ENCODE measurements around the gene CDC45.

DNA sequence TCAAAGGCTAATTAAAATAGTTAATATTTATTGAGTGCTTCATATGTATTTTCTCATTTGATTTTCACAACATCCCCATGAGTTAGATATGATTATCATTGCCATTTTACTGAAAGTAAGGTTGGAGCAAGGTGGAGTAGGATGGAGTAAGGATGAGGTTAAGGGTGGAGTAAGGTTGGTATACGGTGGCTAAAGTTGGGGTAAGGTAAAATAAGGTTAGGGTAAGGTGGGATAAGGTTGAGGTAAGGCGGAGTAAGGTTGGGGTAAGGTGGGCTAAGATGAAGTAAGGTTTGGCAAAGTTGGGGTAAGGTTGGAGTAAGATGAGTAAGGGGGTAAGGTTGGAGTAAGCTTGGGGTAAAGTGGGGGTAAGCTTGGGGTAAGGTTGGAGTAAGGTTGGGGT, 90.3 kb downstream of the CDC45 start:
- TF ChIP-seq, protein P1, sequence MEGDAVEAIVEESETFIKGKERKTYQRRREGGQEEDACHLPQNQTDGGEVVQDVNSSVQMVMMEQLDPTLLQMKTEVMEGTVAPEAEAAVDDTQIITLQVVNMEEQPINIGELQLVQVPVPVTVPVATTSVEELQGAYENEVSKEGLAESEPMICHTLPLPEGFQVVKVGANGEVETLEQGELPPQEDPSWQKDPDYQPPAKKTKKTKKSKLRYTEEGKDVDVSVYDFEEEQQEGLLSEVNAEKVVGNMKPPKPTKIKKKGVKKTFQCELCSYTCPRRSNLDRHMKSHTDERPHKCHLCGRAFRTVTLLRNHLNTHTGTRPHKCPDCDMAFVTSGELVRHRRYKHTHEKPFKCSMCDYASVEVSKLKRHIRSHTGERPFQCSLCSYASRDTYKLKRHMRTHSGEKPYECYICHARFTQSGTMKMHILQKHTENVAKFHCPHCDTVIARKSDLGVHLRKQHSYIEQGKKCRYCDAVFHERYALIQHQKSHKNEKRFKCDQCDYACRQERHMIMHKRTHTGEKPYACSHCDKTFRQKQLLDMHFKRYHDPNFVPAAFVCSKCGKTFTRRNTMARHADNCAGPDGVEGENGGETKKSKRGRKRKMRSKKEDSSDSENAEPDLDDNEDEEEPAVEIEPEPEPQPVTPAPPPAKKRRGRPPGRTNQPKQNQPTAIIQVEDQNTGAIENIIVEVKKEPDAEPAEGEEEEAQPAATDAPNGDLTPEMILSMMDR (IDR thresholded peaks at IDR 0.05): no peak
- TF ChIP-seq EP300 (IDR thresholded peaks at IDR 0.05): no peak

Measured in sigmoid colon (tissue), 4 donors.